Subcutaneous adipose tissue (tissue), 4 donors: Measurements from ENCODE around the gene BTNL3. TPM values are rescaled to one million over a fixed set of nuclear protein-coding genes. Genes with fewer than 3 reads are reported as not detected.

Source experiments
- CTCF ChIP-seq: fragments of 450-650 bp; IDR thresholded peaks from one replicate; pipeline ENCODE4 v1.5.1; 2016; ENCODE audit warnings: low read depth, mild to moderate bottlenecking, control low read depth, antibody characterized with exemption, moderate library complexity
- small RNA-seq: library from RNA; depleted of rRNA; stranded (forward); fragments of <200 nt; gene quantifications from one replicate; pipeline ENCODE3, GENCODE V24; 2016
- total RNA-seq, 4 donors: library from RNA; depleted of rRNA; stranded (reverse); fragments of >200 nt; gene quantifications; one replicate each; pipeline ENCODE4 v1.1.0, GENCODE V29; 2016

The BTNL3 gene
- total RNA-seq, 4 donors from 2014 or later, result 0.22 TPM; not detected in 3

- TF ChIP-seq CTCF, result no peak
Observed at GRCh38 chr5:181053488-181054121, 65.0 kb downstream of the BTNL3 start.

- TF ChIP-seq CTCF, result no peak
Observed at GRCh38 chr5:181054138-181054537, 65.5 kb downstream of the BTNL3 start.

- no peak for TF ChIP-seq CTCF
Observed at GRCh38 chr5:181054871-181055459, 66.3 kb downstream of the BTNL3 start.

Small RNAs within 50 kb of the gene (small RNA-seq; reads per million reads assigned to genes)
- not detected for gene MIR8089
- gene RNU6-1036P, result not detected
- not detected for gene RPS29P12

Other genes starting within 250 kb of the BTNL3 start
- not detected for gene OR2Y1, start 248.8 kb upstream of the BTNL3 start, total RNA-seq
- 100 to 1,000 TPM; 165 to 345 (median 230) TPM for gene MGAT1, start 186.0 kb upstream of the BTNL3 start, total RNA-seq
- 10 to 100 TPM; 12.7 to 31.8 (median 14.6) TPM for gene ZFP62, start 127.6 kb upstream of the BTNL3 start, total RNA-seq
- 1 to 10 TPM in 1 of 4 donors, under 1 TPM in 1, not detected in 2; 0.34 to 4.3 TPM for gene BTNL8, start 89.7 kb upstream of the BTNL3 start, total RNA-seq
- gene BTNL9, start 51.4 kb downstream of the BTNL3 start, total RNA-seq, result 100 to 1,000 TPM in 2 of 4 donors, 10 to 100 TPM in 2; 69.2 to 579 (median 129) TPM
- gene OR2V1, start 142.3 kb downstream of the BTNL3 start, total RNA-seq, result not detected
- not detected for gene OR2V2, start 158.7 kb downstream of the BTNL3 start, total RNA-seq
- 1 to 10 TPM; 1.9 to 6.6 (median 2.8) TPM for gene TRIM7, start 216.3 kb downstream of the BTNL3 start, total RNA-seq
- 10 to 100 TPM in 3 of 4 donors, 1 to 10 TPM in 1; 8.5 to 17.3 (median 12.7) TPM for gene TRIM41, start 234.4 kb downstream of the BTNL3 start, total RNA-seq